HG03442 (cell line): ENCODE measurements around the gene STIM2.
"Not testable (repeated sequence)": the region's sequence is repeated elsewhere in the genome, so short reads cannot be mapped to it uniquely, and the experiment has no call there.

Experiments
- ATAC-seq: cut with Tn5 transposase; IDR thresholded peaks from one replicate; pipeline ENCODE4 v1.9.1; 2021; ENCODE audit warnings: mild to moderate bottlenecking, moderate library complexity; ENCODE audit not compliant: unreplicated experiment

STIM2 gene

DNA sequence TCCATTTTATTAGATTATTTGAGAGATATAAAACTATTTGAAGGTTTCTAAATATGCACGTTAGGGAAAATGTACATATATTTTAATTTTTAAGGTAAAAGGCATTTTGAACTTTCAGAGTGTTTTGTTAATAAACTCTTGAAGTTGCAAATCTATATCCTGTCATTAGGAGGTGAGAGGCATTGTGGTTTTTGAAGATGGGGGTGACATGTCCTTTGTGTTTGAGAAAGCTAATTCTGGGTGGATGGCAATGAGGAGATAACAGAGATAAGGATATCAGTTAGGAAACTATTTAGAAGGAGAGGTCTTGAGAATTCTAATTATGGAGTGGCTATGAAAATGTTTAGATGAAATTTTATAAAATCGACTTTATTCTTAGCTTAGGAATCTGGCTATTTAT lies 6.1 kb downstream of the STIM2 start:
- no peak for ATAC-seq

DNA sequence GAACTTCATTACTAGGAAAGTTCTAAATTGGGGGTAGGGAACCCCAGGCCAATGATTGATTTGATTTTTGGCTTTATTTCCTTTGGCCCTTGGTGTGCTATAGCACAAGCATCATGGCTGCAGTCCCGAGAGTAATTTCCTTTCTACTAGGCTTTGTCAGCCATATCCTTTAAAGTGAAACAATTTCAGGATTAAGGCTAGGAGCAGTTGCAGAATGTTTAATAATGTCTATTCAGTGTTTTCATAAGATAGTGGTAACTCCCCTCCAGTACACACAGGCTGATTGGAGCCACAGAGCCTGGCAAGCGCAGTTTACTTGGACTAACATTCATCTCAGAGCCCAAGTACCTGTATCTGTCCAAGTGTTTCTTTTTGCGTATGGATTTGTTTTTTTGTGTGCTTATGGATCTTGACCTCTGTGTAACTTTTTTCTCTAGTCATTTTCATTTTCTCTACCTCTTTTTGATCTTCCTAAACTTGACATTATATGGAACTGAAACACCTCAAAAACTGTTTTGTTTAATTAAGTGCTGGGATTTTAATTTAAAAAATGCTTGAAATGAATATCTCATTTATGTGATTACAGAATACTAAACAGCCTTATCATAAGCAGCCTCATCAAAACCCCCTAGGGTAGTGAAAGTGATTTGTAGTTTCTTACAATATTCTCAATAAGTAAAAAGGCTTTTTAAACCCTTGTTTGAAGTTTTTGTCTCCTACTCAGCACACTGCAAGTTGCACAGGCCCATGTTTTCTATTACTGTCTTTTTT lies 7.5 kb downstream of the STIM2 start:
- no peak for ATAC-seq

DNA sequence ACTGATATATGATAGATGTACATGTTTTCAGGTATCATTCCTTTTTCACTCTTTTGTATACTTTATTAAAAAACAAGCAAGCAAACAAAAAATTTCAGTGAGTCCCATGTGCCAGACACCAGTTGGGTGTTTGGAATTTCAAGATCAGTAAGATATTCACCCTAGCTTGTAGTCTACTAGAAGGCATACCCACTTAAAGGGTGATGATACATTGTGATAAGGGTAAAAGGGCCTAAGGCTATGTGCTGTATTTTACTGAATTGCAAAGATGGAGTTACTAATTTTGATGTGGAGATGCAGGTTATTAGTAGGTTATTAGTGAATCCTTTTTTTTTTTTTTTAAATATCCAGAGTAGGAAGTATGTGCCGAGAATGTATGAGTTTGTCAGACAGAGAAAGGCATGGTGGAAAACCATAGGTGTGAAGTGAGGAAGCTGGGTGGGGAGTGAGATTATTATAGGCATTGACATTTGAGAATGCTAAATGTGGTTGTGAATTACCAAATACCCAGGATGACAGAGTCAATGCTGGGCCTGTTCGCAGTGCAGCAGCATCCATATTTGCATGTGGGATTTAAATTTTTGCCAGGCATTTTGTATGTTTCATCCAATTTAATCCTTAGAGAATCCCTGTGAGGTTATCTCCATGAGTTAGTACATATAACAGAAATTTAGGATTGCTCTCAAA lies 10.1 kb downstream of the STIM2 start:
- no peak for ATAC-seq

DNA sequence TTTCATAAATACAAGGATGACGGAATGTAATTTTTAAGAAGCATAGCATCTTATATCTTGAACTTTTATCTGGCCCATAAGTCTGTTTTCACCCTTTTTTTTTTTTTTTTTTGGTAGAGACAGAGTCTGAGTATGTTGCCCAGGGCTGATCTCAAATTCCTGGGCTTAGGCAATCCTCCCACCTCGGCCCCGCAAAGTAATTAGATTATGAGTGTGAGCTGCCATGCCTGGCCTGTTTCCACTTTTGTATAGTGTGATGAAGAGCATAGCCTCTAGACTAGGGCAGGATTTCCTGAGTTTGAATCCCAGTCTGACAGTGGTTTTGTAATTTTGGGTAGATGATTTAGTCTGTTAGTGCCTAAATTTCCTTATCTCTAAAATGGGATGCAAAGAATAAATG lies 11.0 kb downstream of the STIM2 start:
- ATAC-seq, result no peak

GRCh38 chr4:26873391-26874026 lies 12.9 kb downstream of the STIM2 start:
- ATAC-seq, result peak; percentile 93

DNA sequence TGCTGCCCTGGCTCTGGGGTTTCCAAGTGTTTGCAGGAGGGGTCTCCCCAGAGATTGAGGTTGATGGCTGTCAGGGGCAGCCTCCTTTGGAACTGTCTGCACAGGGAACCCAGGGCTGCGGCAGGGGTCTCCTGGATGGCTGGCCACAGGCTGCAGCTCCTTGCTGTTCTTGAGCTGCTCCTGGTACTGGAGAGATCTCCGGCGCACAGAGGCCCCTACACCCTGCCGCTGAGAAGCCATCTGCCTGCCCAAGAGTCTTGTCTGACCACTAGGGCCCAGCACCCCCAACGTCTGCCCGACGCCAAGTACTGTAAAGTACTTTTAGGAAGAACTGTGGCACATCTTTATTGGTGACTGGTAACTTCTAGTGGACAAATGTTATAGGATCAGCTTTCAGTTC lies 13.5 kb downstream of the STIM2 start:
- ATAC-seq, result no peak

DNA sequence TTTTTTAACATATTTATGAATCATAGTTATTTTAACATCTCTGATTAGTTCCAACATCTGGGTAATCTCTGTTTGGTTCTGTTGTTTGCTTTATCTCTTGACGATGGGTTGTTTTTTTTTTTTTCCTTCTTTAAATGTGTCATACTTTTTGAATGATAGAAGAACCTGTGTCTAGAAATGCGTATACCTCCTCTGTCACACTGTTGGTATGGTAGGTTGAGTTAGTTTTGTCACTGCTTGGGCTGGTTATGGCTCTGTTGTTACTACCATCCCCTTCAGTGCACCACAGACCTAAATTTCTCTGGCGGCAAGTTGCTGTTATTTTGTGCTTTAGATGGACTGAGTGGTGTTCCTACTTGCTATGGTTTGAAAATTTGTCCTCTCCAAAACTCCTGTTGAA lies 16.8 kb downstream of the STIM2 start:
- ATAC-seq, result no peak

DNA sequence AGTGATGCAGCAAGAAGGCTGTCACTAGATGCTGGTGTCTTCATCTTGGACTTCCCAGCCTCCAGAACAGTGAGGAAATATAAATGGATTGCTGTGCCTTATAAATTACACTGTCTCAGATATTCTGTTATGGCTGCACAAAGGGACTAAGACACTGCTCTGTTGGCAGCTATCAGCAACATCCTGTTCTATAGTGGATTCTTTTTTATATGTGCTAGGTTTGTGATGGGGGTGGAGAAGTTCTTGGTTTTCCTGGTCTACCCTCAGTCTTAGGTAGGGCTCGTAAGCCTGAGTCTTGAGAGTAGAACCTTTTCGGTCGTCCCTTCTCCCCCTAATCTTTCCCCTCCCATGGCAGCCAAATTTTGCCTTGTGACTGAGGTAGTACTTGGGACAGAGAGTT lies 17.3 kb downstream of the STIM2 start:
- ATAC-seq, result no peak

DNA sequence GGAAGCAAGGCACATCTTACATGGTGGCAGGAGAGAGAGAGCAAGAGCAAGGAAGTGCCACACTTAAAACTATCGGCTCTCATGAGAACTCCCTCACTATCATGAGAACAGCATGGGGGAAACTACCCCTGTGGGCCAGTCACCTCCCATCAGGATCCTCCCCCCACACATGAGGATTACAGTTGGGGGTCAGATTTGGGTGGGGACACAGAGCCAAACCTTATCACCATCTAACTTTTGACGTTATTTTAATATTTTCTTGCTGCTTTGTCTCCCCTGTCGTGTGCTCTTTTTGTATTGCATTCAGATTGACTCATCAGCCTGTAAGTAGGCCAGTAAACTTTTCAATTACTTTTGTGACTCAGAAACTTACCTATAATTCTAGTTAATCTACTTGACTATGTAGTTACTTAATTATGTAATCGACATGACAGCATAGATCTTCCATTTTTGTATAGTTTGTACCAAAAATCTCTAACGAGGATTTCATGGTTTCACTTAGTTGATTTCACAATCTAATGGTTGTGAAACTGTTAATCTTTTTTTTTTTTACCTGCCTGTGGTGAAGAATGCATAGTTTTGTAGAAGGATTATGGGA lies 18.3 kb downstream of the STIM2 start:
- no peak for ATAC-seq

GRCh38 chr4:26879805-26880204 lies 19.2 kb downstream of the STIM2 start:
- no peak for ATAC-seq

DNA sequence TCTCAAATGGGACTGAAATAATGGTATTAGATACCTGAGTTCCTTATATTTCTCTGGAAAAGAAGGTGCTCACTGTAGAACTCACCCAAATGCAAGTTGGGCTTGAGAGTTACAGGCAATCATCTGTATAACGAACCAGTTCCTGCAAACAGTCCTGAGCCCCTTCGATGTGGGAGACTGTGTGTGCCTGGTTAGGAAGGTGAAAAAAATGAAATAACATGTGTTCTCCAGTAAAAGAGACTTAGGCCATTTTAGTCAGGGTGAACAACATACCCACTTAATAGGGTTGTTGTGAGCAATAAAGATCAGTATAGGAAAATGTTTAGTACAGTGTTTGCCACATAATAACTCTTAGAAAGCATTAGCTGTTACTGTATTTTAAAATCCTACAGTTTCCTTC lies 23.4 kb downstream of the STIM2 start:
- no peak for ATAC-seq

GRCh38 chr4:26884486-26884988 lies 23.9 kb downstream of the STIM2 start:
- peak; percentile 46 for ATAC-seq

GRCh38 chr4:26885912-26886274 lies 25.3 kb downstream of the STIM2 start:
- ATAC-seq, result peak; percentile 79

DNA sequence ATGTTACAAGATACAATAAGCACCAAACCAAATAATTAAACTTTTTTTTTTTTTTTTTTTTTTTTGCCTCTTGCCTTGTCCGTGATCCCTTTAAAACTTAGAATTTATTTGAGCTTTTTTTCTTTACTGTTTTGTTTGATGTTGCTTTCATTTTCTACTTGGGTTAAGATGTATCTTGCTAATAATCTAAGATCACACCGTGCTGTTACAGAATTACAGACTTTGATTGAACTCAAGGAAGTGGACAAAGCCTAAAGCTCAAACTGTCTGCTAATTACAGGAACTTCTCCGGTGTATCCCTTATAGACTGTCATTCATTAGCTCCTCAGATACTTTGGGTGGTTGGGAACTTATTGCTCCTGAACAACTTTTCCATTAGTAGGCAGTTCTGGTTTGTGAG lies 26.5 kb downstream of the STIM2 start:
- no peak for ATAC-seq

DNA sequence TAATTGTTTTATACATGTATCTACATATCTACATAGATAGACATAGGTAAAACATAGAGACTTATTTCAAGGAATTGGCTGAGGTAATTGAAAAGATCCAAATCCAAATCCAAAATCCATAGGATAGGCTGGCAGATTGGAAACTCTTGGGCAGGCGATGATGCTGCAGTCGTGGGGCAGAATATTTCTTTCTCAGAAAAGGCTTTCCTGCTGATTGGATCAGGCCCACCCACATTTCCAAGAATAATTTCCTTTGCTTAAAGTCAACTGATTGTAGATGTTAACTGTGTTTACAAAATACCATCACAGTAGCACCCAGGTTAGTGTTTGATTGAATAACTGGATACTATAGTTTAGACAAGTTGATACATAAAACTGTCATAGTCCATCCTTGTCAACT lies 27.2 kb downstream of the STIM2 start:
- no peak for ATAC-seq

GRCh38 chr4:26889356-26889755 lies 28.7 kb downstream of the STIM2 start:
- ATAC-seq, result no peak

DNA sequence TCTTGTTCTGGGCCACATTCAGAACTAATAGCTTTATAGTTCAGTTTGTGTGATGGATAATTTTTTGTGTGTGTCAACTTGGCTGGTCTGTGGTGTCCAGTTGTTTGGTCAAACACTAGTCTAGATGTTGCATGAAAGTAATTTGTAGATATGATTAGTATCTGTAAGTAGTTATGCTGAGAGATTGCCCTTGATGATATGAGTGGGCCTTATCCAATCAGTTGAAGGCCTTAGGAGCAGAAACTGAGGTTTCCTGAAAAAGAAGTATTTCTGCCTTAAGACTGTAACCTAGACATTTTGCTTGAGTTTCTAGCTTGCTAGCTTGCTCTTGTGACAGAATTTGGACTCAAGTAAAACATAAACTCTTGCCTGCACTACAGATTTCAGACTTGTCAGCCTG lies 30.4 kb downstream of the STIM2 start:
- no peak for ATAC-seq

DNA sequence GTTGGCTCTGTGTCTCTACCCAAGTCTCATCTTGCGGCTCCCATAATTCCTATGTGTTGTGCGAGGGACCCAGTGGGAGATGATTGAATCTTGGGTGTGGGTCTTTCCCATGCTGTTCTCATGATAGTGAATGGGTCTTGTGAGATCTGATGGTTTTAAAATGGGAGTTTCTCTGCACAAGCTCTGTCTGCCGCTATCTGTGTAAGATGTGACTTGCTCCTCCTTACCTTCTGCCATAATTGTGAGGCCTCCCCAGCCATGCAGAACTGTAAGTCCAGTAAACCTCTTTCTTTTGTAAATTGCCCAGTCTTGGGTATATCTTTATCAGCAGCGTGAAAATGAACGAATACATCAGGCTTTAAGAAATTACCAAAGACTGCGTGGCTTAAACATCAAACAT lies 31.2 kb downstream of the STIM2 start:
- ATAC-seq, result no peak

- no peak for ATAC-seq
These were observed 32.0 kb downstream of the STIM2 start for GRCh38 chr4:26892480-26893150.

DNA sequence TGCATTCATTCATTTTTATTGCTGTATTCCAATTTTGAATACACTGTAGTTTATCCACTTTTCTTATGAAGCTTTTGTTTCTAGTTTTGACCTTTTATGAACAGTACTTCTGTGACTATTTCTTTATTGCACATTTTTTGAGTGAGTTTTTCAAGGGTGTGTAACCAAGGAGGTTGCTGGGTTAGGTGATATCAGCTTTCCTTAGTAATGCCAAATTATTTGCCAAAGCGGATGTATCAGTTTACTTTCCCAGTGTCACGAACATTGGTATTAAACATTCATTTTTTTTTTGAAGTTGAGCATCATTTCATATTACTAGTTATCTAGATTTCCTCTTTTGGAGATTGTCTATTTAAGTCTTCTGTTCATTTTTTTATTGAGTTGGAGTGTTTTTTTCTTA lies 32.9 kb downstream of the STIM2 start:
- ATAC-seq, result no peak

GRCh38 chr4:26894881-26895280 lies 34.2 kb downstream of the STIM2 start:
- ATAC-seq, result not testable (repeated sequence)
